Loucy (cell line): Measurements from ENCODE around the gene IL16.

Source experiments
- EZH2phosphoT487 ChIP-seq: fragments of 200-600 bp; IDR thresholded peaks from 2 replicates; pipeline ENCODE4 v1.6.1; 2018; ENCODE audit warnings: antibody characterized with exemption, mild to moderate bottlenecking, moderate library complexity, borderline replicate concordance
- TF ChIP-seq, protein P1 (sequence below): fragments of 200-600 bp; sonication (generic); conservative IDR thresholded peaks from 2 replicates; pipeline ENCODE4 v1.5.1; 2014; ENCODE audit warnings: mild to moderate bottlenecking, antibody characterized with exemption, low read length

- TF ChIP-seq EZH2phosphoT487: no peak
- TF ChIP-seq, protein P1, sequence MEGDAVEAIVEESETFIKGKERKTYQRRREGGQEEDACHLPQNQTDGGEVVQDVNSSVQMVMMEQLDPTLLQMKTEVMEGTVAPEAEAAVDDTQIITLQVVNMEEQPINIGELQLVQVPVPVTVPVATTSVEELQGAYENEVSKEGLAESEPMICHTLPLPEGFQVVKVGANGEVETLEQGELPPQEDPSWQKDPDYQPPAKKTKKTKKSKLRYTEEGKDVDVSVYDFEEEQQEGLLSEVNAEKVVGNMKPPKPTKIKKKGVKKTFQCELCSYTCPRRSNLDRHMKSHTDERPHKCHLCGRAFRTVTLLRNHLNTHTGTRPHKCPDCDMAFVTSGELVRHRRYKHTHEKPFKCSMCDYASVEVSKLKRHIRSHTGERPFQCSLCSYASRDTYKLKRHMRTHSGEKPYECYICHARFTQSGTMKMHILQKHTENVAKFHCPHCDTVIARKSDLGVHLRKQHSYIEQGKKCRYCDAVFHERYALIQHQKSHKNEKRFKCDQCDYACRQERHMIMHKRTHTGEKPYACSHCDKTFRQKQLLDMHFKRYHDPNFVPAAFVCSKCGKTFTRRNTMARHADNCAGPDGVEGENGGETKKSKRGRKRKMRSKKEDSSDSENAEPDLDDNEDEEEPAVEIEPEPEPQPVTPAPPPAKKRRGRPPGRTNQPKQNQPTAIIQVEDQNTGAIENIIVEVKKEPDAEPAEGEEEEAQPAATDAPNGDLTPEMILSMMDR: no peak
Measured at GRCh38 chr15:81356252-81356651, 159.6 kb downstream of the IL16 start.
